Epithelial cell of esophagus (primary cell): ENCODE measurements around the gene NTRK2.

Experiments
- DNase-seq: peaks from one replicate; pipeline ENCODE4 v3.0.0; 2010; ENCODE audit warnings: low read depth
- H3K4me3 ChIP-seq: 2 replicates; pipeline ENCODE4 v1.5.1; 2011; ENCODE audit warnings: mild to moderate bottlenecking, low read length, control low read depth
- TF ChIP-seq, protein P1 (sequence below): IDR thresholded peaks from 2 replicates; pipeline ENCODE4 v1.5.1; 2011; ENCODE audit warnings: low read depth, mild to moderate bottlenecking, low read length, control low read depth, inconsistent platforms; ENCODE audit not compliant: insufficient read depth; ENCODE audit errors: missing control alignments

Gene NTRK2

DNA sequence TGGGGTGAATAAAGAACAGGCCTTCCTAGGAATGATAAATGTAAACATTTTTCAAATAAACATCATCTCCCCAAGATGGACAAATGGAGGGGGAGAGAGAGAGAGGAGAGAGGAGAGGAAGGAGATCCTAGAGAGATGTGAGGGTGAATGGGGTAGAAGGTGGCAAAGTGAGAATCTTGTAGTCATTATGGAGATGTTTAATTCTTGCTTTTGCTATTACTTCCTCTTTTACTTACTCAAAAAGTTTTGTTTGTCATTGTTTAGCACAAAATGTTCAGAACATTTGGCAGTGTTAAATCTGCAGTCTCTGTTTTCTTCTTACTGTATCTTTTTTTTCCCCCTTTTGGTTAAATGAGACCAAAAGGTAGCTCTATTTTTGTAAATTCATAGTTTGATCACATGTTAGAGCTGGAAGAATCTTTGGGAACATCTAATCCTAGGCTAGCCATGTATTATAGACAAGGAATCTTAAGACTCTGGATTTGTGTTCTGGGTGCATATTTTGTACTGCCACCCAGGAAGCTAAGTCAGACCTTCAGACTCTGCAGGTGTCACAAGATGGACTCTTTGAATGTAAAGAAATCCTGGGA lies 266.1 kb downstream of the NTRK2 start:
- DNase-seq, result no peak
- TF ChIP-seq, protein P1, sequence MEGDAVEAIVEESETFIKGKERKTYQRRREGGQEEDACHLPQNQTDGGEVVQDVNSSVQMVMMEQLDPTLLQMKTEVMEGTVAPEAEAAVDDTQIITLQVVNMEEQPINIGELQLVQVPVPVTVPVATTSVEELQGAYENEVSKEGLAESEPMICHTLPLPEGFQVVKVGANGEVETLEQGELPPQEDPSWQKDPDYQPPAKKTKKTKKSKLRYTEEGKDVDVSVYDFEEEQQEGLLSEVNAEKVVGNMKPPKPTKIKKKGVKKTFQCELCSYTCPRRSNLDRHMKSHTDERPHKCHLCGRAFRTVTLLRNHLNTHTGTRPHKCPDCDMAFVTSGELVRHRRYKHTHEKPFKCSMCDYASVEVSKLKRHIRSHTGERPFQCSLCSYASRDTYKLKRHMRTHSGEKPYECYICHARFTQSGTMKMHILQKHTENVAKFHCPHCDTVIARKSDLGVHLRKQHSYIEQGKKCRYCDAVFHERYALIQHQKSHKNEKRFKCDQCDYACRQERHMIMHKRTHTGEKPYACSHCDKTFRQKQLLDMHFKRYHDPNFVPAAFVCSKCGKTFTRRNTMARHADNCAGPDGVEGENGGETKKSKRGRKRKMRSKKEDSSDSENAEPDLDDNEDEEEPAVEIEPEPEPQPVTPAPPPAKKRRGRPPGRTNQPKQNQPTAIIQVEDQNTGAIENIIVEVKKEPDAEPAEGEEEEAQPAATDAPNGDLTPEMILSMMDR, result no peak
- no peak overlapping the region for H3K4me3 ChIP-seq

GRCh38 chr9:84937180-84937579 lies 267.7 kb downstream of the NTRK2 start:
- no peak overlapping the region for H3K4me3 ChIP-seq
- DNase-seq, result no peak
- TF ChIP-seq, protein P1, result no peak

GRCh38 chr9:84937581-84937980 lies 268.1 kb downstream of the NTRK2 start:
- TF ChIP-seq, protein P1, result no peak
- H3K4me3 ChIP-seq, result no peak overlapping the region
- DNase-seq, result no peak

DNA sequence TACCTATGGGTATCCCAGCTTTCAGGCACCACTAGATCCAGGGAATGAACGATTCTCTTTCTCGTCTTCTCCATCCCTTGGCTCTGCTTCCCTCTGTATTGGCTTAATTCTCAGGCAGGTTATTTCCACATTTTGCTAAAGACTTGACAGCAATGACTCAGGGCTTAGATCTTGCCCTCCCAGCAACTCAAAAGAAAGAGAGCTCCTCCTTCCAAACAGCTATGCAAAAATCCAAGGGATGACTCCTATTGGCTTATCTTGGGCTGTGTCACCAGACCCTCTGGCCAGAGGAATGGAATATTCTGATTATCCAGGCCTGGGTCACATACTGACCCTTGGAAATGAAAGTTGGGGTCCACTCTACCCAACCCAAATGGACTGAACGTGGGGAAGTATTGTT lies 270.2 kb downstream of the NTRK2 start:
- TF ChIP-seq, protein P1, result no peak
- no peak overlapping the region for H3K4me3 ChIP-seq
- DNase-seq, result peak; percentile 77

GRCh38 chr9:84940294-84940693 lies 270.8 kb downstream of the NTRK2 start:
- no peak overlapping the region for H3K4me3 ChIP-seq
- TF ChIP-seq, protein P1, result no peak
- peak; percentile 95 for DNase-seq

- DNase-seq, result no peak
- no peak overlapping the region for H3K4me3 ChIP-seq
- TF ChIP-seq, protein P1, result no peak
Observed at GRCh38 chr9:84941792-84942191, 272.3 kb downstream of the NTRK2 start.

DNA sequence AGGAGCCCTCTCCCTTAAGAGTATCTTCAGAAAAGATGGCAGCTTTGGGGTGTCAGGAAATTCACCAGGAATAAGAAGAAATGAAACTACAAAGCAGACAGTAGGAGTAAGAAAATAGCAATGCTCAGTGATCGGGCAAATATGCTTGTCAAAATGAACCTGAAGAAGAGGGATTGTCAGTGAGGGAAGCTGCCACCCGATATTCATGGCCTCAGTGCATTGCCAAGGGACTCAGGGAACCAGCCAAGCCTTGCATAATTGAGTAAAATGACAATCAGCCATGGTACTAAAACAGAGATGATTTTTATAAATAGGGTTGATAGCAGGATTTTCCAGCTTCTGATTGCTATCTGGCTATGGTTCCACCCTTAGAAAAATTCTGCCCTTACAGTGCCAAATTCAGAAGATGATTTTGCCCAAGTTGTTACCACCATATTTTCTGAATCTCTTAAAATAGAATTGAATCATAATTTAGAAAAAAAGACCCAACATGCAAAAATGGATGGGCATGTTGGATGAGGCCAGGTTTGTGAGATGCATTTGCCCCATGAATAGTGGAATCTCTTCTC lies 274.0 kb downstream of the NTRK2 start:
- TF ChIP-seq, protein P1, result no peak
- DNase-seq, result no peak
- no peak overlapping the region for H3K4me3 ChIP-seq
